NCI-H1694 treated with DMSO at 0.1 percent for 48 hours (cell line): Measurements from ENCODE around the gene EME1.
"Not testable (repeated sequence)": the region's sequence is repeated elsewhere in the genome, so short reads cannot be mapped to it uniquely, and the experiment has no call there.

ENCODE experiments used
- DNase-seq: peaks from one replicate; lab custom pipeline; 2025; lab: John Stamatoyannopoulos, UW

The EME1 gene

DNA sequence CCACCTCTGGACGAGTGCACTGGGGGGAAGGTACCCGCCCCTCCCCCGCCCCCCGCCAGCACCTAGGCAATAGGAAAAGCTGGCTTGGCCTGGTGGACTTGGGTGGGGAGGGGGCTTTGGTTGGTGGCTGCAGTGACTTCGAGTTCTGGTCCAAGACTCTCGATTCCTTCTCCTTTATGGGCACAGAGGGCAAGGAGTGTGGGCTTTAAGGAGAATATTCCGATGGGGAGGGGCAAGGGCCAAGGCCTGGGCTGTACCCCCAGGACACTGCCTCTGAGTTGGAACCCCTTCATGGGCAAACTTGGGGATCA lies 53.4 kb downstream of the EME1 start:
- DNase-seq = no peak

DNA sequence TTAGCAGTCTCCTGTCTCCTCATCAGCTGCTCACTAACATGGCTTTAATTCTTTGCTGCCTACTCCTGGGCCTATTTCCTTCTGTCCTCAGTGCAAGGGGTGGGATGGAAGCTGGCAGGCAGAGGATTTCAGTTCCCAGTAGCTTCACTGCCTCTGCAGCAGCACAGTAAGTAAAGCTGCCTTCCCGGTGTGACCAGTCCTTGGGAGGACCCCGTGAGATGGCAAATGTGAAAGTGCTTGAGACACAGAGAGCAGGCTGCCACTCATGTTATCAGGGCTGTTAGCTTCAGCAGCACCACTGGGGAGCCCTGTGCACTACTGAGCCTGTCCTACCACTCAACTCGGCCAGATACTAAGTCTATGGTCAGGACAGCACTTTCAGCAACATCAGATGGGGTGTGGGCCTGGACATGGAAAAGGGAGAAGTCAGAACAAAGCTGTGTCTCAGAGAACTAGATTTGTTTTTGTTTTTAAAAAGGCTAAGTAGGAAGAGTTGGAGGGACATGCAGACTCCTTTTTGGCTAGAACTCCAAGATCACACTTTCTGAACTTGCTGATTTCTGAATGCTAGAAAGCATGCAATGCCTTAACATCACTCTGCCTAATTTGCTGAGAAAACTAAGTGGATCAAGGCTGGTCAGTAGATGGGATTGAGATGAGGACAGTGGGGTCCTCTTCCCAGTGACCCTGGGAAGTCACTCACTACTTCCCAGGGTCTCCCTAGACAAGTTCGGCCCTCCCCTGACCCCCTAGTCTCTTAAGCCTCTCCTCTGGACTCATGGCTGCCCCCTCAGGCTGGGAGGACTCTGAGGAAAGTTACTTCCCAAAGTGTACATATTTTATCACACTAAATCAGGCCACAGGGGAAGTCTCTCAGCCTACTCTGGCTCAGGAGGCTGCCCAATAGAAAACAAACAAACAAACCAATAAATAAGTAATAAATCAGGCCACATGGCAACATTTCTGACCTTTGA lies 54.1 kb downstream of the EME1 start:
- no peak for DNase-seq

DNA sequence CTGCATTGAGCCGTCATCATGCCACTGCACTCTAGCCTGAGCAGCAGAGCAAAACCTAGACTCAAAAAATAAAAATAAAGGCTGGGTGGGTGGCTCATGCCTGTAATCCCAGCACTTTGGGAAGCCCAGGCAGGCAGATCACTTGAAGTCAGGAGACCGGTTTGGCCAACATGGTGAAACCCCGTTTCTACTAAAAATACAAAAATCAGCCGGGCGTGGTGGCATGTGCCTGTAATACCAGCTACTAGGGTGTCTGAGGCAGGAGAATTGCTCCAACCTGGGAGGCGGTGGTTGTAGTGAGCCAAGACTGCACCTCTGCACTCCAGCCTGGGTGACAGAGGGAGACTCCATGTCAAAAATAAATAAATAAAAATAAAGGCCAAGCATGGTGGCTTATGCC lies 55.1 kb downstream of the EME1 start:
- not testable (repeated sequence) for DNase-seq

DNA sequence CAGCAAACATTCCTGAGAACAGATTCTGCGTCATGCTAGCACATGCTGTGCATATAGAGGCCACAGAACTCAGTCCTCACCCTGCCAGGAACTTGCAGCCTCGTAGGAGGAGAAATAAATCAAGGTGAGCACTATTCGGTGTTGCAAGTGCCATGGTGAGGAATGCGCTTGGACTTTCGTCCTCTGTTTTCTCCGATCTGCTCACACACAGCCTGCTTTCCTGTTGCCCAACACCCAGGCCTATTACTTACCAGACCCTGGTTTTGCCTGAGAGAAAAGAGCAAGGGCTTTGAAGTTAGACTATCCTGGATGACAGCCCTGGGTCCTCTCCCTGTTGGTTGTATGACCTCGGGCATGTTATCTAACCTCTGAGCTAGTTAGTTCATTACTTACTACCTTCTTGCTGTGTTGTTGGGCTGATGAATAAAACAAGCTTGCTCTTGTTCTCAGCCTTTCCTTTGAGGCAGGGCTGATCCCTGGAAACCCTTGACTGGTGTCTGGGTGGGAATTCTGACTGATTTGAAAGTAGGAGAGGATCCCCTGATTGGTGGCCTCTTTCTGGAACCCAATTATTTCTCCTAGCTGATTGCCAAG lies 55.9 kb downstream of the EME1 start:
- DNase-seq = no peak

DNA sequence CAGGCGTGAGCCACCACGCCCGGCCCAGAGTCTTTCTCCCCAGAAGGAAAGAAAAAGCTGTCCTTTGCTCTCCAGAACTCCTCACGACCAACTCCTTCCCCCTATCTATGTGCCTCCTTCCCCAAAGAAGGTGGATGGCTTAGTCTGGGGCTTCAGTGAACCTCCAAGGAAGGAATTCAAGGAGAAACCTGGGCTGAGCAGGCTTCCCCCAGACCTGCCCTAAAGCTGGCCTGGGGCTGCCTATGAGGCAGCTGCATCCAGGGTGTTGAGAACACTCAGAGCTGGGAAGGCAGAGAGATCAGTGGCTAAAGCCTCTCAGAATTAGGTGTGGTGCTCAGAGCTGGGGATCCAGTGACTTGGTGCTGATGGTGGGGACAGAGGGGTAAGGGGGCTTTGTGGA lies 56.8 kb downstream of the EME1 start:
- no peak for DNase-seq
